ENCODE data around the gene LSP1.

Gene LSP1

DNA sequence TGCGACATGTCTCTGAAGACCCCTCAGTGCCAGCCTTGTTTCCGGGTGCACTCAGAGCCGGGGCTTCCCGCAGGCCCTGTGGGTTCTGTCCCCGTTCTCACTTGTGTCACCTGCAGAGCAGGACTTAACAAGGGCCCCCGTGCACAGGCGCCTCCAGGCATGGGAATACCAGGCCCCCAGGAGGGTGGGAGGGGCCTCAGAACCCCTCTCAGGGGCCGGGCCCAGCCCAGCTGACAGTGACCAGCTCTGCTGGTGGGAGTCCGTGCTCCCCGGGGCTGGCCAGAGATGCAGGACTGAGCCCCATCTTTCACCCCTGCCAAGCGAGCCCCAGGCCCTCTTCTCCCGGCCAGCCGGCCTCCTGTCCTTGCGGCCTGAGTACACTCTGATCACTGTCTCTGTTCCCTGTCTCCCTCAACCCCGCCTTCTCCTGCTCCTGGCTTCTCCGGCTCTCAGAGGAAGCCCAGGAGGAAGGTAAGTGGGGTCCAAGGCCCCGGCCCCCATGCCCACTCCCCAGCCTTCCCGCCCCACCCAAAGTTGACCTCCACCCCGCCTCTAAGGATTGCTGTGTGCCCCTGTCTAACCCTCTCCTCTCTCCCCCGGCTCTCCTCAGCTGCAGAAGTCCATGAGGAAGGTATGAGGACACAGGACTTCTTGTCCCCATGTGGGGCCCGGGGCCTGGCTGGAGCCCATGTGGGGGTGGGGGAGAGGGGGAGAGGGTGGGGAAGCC is 71.9 kb downstream of the LSP1 start:
- DNase-seq (ENCODE audit: low read depth, low spot score), result no peak
- no peak overlapping the region for H3K4me3 ChIP-seq (ENCODE audit: low read depth, low read length)
- in situ Hi-C loops (cut with HindIII; ENCODE audit: low sequenced_read_pairs), result no loop called here
- TF ChIP-seq, protein P1, sequence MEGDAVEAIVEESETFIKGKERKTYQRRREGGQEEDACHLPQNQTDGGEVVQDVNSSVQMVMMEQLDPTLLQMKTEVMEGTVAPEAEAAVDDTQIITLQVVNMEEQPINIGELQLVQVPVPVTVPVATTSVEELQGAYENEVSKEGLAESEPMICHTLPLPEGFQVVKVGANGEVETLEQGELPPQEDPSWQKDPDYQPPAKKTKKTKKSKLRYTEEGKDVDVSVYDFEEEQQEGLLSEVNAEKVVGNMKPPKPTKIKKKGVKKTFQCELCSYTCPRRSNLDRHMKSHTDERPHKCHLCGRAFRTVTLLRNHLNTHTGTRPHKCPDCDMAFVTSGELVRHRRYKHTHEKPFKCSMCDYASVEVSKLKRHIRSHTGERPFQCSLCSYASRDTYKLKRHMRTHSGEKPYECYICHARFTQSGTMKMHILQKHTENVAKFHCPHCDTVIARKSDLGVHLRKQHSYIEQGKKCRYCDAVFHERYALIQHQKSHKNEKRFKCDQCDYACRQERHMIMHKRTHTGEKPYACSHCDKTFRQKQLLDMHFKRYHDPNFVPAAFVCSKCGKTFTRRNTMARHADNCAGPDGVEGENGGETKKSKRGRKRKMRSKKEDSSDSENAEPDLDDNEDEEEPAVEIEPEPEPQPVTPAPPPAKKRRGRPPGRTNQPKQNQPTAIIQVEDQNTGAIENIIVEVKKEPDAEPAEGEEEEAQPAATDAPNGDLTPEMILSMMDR (IDR thresholded peaks at IDR 0.05; ENCODE audit: low read depth, low read length), result no peak

DNA sequence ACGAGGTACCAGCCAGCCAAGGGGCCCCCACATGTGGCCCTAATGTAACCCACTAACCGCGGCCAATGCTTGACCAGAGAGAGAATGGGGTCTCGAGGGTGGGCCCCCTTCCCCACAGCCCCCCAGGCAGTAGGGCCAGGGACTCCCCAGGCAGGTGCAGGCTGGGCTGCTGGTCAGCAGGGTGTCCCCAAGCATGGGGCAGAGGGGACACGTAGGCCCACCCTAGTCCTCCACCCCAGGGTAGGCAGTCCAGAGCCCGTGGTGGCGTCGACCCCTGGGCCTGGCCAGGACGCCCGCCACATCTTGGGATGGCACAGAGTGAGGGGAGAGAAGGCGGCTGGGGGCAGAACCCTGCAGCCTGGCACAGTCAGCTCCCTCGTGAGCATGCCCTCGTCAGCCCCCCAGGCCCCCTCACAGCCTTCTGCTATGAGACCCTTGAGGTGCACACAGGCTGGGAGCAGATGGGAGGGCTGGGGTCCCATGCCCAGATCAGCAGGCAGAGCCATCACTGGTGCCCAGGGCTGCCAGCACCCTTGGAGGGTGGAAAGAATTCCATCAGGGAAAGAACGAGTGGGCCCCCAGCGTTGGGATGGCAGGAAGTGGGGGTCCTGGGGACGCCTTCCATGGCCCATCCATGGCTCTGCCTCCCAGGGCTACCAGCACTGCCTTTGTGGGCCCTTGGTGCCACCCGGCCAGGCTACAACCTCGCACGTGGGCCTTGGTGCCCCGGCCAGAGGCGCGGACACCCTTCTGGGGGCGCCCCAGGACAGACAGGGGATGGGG is 72.7 kb downstream of the LSP1 start:
- H3K4me3 ChIP-seq (ENCODE audit: low read depth, low read length), result no peak overlapping the region
- TF ChIP-seq, protein P1 (IDR thresholded peaks at IDR 0.05; ENCODE audit: low read depth, low read length), result no peak
- in situ Hi-C loops (cut with HindIII; ENCODE audit: low sequenced_read_pairs), result no loop called here
- no peak for DNase-seq (ENCODE audit: low read depth, low spot score)

DNA sequence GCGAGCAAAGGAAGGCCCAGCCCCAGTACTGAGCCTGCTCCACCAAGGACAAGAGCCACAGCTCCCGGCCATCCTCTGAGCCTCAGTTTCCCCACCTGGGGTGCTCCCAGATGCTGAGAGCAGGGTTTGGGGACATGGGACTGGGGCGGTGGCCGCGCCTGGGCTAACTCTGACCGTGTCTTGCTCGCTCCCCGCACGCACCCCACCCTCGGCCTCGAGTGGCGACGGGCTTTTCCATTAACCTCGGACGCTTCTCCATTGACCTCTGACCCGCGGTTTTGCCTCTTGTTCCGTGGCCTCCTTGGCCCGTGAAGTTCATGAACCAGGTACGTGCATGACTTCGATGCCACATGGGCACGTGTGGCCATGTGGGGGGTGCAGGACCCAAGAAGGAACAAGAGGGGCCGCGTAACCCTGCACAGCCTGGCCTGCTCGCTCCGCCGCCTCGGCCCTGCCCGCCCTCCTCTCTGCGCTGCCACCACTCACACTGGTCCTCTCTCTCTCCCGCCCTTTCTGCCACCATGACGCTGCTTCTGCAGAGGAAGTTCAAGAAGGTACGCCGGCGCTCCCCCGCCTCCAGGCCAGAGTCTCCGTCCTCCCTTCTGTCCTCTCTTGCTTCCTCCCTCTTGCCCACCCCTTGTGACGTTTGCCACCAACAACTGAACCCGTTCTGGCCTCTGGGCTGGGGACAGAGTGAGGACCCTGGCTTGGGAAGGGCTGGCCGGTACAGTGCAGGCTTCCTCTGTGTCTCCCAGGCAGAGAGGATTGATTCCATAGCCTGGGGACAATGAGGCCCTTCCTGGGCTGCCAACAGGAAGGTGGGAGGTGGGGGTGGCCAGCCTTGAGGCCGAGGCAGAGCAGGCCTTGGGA is 73.5 kb downstream of the LSP1 start:
- TF ChIP-seq, protein P1 (IDR thresholded peaks at IDR 0.05; ENCODE audit: low read depth, low read length), result no peak
- in situ Hi-C loops (cut with HindIII; ENCODE audit: low sequenced_read_pairs), result no loop called here
- no peak for DNase-seq (ENCODE audit: low read depth, low spot score)
- no peak overlapping the region for H3K4me3 ChIP-seq (ENCODE audit: low read depth, low read length)

DNA sequence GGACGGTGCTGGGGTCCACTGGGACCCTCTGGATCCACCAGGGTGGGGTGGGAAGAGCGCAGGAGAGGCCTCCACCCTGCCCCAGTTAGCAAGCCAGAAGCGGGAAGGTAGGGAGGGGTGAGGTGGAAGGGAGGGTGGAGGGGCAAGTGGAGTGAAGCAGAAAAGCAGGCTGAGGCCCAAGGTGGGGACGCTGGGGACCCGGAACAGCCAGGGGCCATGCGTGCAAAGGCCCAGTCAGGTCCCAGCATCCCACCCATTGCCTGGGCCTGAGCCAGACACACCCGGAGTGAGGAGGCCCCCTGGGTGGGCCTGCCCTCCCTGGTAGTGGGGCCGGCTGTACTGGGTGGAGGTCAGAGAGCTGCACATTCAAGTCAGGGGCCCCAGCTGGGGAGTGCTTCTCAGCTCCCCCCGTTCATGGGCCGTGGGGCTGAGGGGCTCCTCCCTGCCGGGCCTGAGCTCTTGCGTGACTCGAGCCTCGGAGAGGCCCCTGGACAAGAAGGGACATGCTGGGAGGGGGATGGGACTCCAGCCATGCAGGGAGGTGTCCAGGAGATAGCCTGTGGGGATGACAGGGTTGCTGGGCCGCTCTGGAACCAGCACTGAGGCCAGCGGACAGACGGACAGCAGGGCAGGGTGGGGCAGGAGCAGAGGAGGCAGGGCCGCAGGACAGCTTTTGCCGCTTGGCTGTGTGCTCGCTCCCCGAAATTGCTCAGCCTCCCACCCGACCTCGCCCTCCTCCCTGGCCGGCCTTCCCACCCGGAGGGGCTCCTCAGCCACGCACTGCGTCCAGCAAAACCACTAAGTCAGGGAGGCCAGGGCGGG is 74.4 kb downstream of the LSP1 start:
- in situ Hi-C loops (cut with HindIII; ENCODE audit: low sequenced_read_pairs), result no loop called here
- TF ChIP-seq, protein P1 (IDR thresholded peaks at IDR 0.05; ENCODE audit: low read depth, low read length), result no peak
- no peak for DNase-seq (ENCODE audit: low read depth, low spot score)
- H3K4me3 ChIP-seq (ENCODE audit: low read depth, low read length), result no peak overlapping the region

GRCh38 chr11:1927848-1928469 is 75.1 kb downstream of the LSP1 start:
- TF ChIP-seq, protein P1 (IDR thresholded peaks at IDR 0.05; ENCODE audit: low read depth, low read length), result no peak
- in situ Hi-C loops (cut with HindIII; ENCODE audit: low sequenced_read_pairs), result no loop called here
- no peak for DNase-seq (ENCODE audit: low read depth, low spot score)
- H3K4me3 ChIP-seq (ENCODE audit: low read depth, low read length), result no peak overlapping the region

All from astrocyte of the spinal cord (primary cell).